Calu3 (cell line): Measurements from ENCODE around the gene HRH3. TPM values are rescaled to one million over a fixed set of nuclear protein-coding genes. Genes with fewer than 3 reads are reported as not detected.

Experiments
- BruUV-seq: library from RNA; stranded (reverse); fragments of 400-500 nt; replicated peaks from 2 replicates; lab custom pipeline; 2021; lab: Mats Ljungman, UMichigan
- CTCF ChIA-PET: fragments of 300-600 bp; sonication (Branson Sonifier 250); formaldehyde crosslinking; loops from one replicate; lab custom pipeline; 2022; ENCODE audit warnings: antibody characterized with exemption; lab: Charles Lee
- DNase-seq: peaks from one replicate; pipeline ENCODE4 v3.0.0; 2022
- H3K27ac Mint-ChIP-seq: one replicate; pipeline ENCODE4 v1.8.0; 2022; ENCODE audit warnings: mixed read lengths; ENCODE audit not compliant: unreplicated experiment
- H3K27me3 Mint-ChIP-seq: one replicate; pipeline ENCODE4 v1.8.0; 2022; ENCODE audit warnings: mixed read lengths; ENCODE audit not compliant: unreplicated experiment
- H3K36me3 Mint-ChIP-seq: one replicate; pipeline ENCODE4 v1.8.0; 2022; ENCODE audit warnings: mild to moderate bottlenecking, moderate library complexity, mixed read lengths; ENCODE audit not compliant: insufficient read depth, unreplicated experiment
- H3K4me1 Mint-ChIP-seq: one replicate; pipeline ENCODE4 v1.8.0; 2022; ENCODE audit warnings: mild to moderate bottlenecking, low read depth, mixed read lengths; ENCODE audit not compliant: unreplicated experiment
- H3K4me3 Mint-ChIP-seq: one replicate; pipeline ENCODE4 v1.8.0; 2022; ENCODE audit warnings: mild to moderate bottlenecking, low read depth, moderate library complexity, mixed read lengths; ENCODE audit not compliant: unreplicated experiment
- H3K9me3 Mint-ChIP-seq: one replicate; pipeline ENCODE4 v1.8.0; 2022; ENCODE audit warnings: low read depth, mixed read lengths; ENCODE audit not compliant: unreplicated experiment
- CTCF ChIP-seq: fragments of 200-600 bp; IDR thresholded peaks from one replicate; pipeline ENCODE4 v1.8.0; 2022; ENCODE audit warnings: antibody characterized with exemption; ENCODE audit not compliant: unreplicated experiment
- intact Hi-C: fragments of 100-400 bp; cut with micrococcal nuclease; formaldehyde crosslinking; loops from one replicate; pipeline ENCODE4 v1.10.0; 2022; ENCODE audit not compliant: unreplicated experiment
- total RNA-seq: library from RNA; stranded (reverse); gene quantifications from 2 replicates; pipeline ENCODE4 v1.2.3, GENCODE V29; 2022

The HRH3 gene
- total RNA-seq, 1 experiment from 2014 or later, result not detected

DNA sequence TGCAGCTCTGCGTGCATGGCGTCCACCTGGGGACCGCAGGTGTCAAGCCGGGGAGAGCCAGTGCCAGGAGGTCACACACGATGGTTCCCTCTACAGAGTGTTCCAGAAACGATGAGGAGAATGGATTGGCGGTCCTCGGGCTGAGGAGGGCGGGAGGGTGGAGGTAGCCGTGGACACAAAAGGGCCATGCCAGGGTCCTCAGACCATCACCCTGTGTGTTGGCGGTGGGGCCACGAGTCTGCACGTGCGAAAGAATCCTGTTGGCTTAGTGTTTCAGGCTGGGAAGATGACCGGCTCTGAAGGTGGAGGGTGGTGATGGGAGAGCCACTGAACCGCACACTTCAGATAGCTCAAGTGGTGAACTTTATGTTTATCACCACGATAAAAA lies 13.7 kb downstream of the HRH3 start:
- no peak for DNase-seq
- no peak for TF ChIP-seq CTCF
- H3K9me3 Mint-ChIP-seq, result no peaks in the 10 kb centered on the region
- peaks cover 59% of the 10 kb centered on the region for H3K36me3 Mint-ChIP-seq
- peaks cover 29% of the 10 kb centered on the region for H3K27me3 Mint-ChIP-seq
- no TSS peak for BruUV-seq
- peaks cover 5% of the 10 kb centered on the region for H3K4me1 Mint-ChIP-seq
- CTCF ChIA-PET, result no interaction called here
- intact Hi-C loops, result no loop called here
- no peak overlapping the region for H3K27ac Mint-ChIP-seq
- H3K4me3 Mint-ChIP-seq, result no peak overlapping the region

GRCh38 chr20:62205618-62206387 lies 14.3 kb downstream of the HRH3 start:
- Mint-ChIP-seq H3K4me1 (peaks cover 5% of the 10 kb centered on the region), H3K27me3 (peaks cover 23% of the 10 kb centered on the region), H3K9me3 (no peaks in the 10 kb centered on the region), H3K4me3 (no peak overlapping the region), H3K27ac (no peak overlapping the region), H3K36me3 (peaks cover 61% of the 10 kb centered on the region)
- CTCF ChIA-PET, result no interaction called here
- no TSS peak for BruUV-seq
- intact Hi-C loops, result no loop called here
- TF ChIP-seq CTCF, result no peak
- no peak for DNase-seq

GRCh38 chr20:62203378-62204030 lies 16.6 kb downstream of the HRH3 start:
- intact Hi-C loops, result no loop called here
- CTCF ChIA-PET, result no interaction called here
- no peak overlapping the region for H3K4me3 Mint-ChIP-seq
- peaks cover 2% of the 10 kb centered on the region for H3K27me3 Mint-ChIP-seq
- BruUV-seq, result no TSS peak
- no peak overlapping the region for H3K27ac Mint-ChIP-seq
- H3K9me3 Mint-ChIP-seq, result no peaks in the 10 kb centered on the region
- DNase-seq, result no peak
- no peaks in the 10 kb centered on the region for H3K4me1 Mint-ChIP-seq
- TF ChIP-seq CTCF, result no peak
- H3K36me3 Mint-ChIP-seq, result peaks cover 80% of the 10 kb centered on the region

GRCh38 chr20:62202676-62203377 lies 17.3 kb downstream of the HRH3 start:
- TSS peak; percentile 46 for BruUV-seq
- Mint-ChIP-seq H3K36me3 (peaks cover 83% of the 10 kb centered on the region), H3K4me3 (no peak overlapping the region), H3K4me1 (no peaks in the 10 kb centered on the region), H3K27ac (no peak overlapping the region), H3K9me3 (no peaks in the 10 kb centered on the region), H3K27me3 (no peaks in the 10 kb centered on the region)
- intact Hi-C loops, result no loop called here
- CTCF ChIA-PET, result no interaction called here
- DNase-seq, result no peak
- no peak for TF ChIP-seq CTCF
